H9 (cell line): ENCODE data around the gene SLC25A22. TPM values are rescaled to one million over a fixed set of nuclear protein-coding genes. Genes with fewer than 3 reads are reported as not detected.

Experiments
- DNase-seq: peaks from one replicate; pipeline ENCODE4 v3.0.0-alpha.2; 2017
- H2AFZ ChIP-seq: one replicate; pipeline ENCODE4 v1.6.1; 2013; ENCODE audit warnings: mild to moderate bottlenecking, low read length, control low read depth, moderate library complexity
- H2AK5ac ChIP-seq: 2 replicates; pipeline ENCODE4 v1.6.1; 2013; ENCODE audit warnings: low read length, control low read depth, mixed read lengths; ENCODE audit not compliant: insufficient read length
- H2BK120ac ChIP-seq: one replicate; pipeline ENCODE4 v1.6.1; 2013; ENCODE audit warnings: low read depth, mild to moderate bottlenecking, low read length, control low read depth, inconsistent platforms; ENCODE audit not compliant: poor library complexity, severe bottlenecking
- H2BK12ac ChIP-seq: 2 replicates; pipeline ENCODE4 v1.6.1; 2013; ENCODE audit warnings: low read length, control low read depth, mixed read lengths, low read depth; ENCODE audit not compliant: insufficient read length
- H2BK15ac ChIP-seq: 2 replicates; pipeline ENCODE4 v1.6.1; 2013; ENCODE audit warnings: low read depth, low read length, control low read depth
- H2BK20ac ChIP-seq: one replicate; pipeline ENCODE4 v1.6.1; 2013; ENCODE audit warnings: low read depth, mild to moderate bottlenecking, low read length, control low read depth, inconsistent platforms; ENCODE audit not compliant: poor library complexity, severe bottlenecking
- H2BK5ac ChIP-seq: 2 replicates; pipeline ENCODE4 v1.6.1; 2013; ENCODE audit warnings: low read length, control low read depth, mixed read lengths; ENCODE audit not compliant: insufficient read length
- H3K14ac ChIP-seq: 2 replicates; pipeline ENCODE4 v1.6.1; 2013; ENCODE audit warnings: low read length, control low read depth; ENCODE audit not compliant: insufficient read depth
- H3K18ac ChIP-seq: 2 replicates; pipeline ENCODE4 v1.6.1; 2013; ENCODE audit warnings: low read depth, mild to moderate bottlenecking, mixed read lengths, low read length, control low read depth; ENCODE audit not compliant: insufficient read length
- H3K23ac ChIP-seq: 2 replicates; pipeline ENCODE4 v1.6.1; 2013; ENCODE audit warnings: low read length, control low read depth, mixed read lengths, low read depth; ENCODE audit not compliant: insufficient read length
- H3K23me2 ChIP-seq: 2 replicates; pipeline ENCODE4 v1.6.1; 2013; ENCODE audit warnings: low read depth, mild to moderate bottlenecking, mixed read lengths, low read length, control low read depth; ENCODE audit not compliant: insufficient read length, poor library complexity, severe bottlenecking
- H3K27ac ChIP-seq: 2 replicates; pipeline ENCODE4 v1.5.1; 2013; ENCODE audit warnings: low read length, control low read depth, mixed read lengths, low read depth; ENCODE audit not compliant: insufficient read length
- H3K27me3 ChIP-seq: 2 replicates; pipeline ENCODE4 v1.6.1; 2013; ENCODE audit warnings: low read length, control low read depth, inconsistent platforms; ENCODE audit not compliant: insufficient read depth
- H3K4ac ChIP-seq: 2 replicates; pipeline ENCODE4 v1.6.1; 2013; ENCODE audit warnings: low read depth, mild to moderate bottlenecking, control low read depth, inconsistent platforms, low read length, moderate library complexity
- H3K4me1 ChIP-seq: 2 replicates; pipeline ENCODE4 v1.6.1; 2013; ENCODE audit warnings: low read length, control low read depth, inconsistent platforms; ENCODE audit not compliant: insufficient read depth
- H3K4me2 ChIP-seq: 2 replicates; pipeline ENCODE4 v1.6.1; 2013; ENCODE audit warnings: low read length, control low read depth, mixed read lengths; ENCODE audit not compliant: insufficient read length, insufficient read depth
- H3K56ac ChIP-seq: 2 replicates; pipeline ENCODE4 v1.6.1; 2013; ENCODE audit warnings: low read depth, mild to moderate bottlenecking, mixed read lengths, low read length, control low read depth; ENCODE audit not compliant: insufficient read length
- H3K79me1 ChIP-seq: 2 replicates; pipeline ENCODE4 v1.6.1; 2013; ENCODE audit warnings: low read depth, mild to moderate bottlenecking, moderate library complexity, low read length, control low read depth, inconsistent platforms; ENCODE audit not compliant: insufficient read depth, poor library complexity, severe bottlenecking
- H3K79me2 ChIP-seq: 2 replicates; pipeline ENCODE4 v1.6.1; 2013; ENCODE audit warnings: low read length, control low read depth, inconsistent platforms; ENCODE audit not compliant: insufficient read depth
- H3K9ac ChIP-seq: 2 replicates; pipeline ENCODE4 v1.6.1; 2013; ENCODE audit warnings: low read length, control low read depth, mixed read lengths; ENCODE audit not compliant: insufficient read length; ENCODE audit errors: extremely low read depth
- H3K9me3 ChIP-seq: one replicate; pipeline ENCODE4 v1.6.1; 2013; ENCODE audit warnings: low read depth, low read length, inconsistent platforms; ENCODE audit not compliant: control insufficient read depth
- H3T11ph ChIP-seq: one replicate; pipeline ENCODE4 v1.6.1; 2013; ENCODE audit warnings: mild to moderate bottlenecking, low read length, control low read depth, inconsistent platforms
- H4K20me1 ChIP-seq: one replicate; pipeline ENCODE4 v1.6.1; 2013; ENCODE audit not compliant: control insufficient read depth, insufficient read length, insufficient read depth
- H4K5ac ChIP-seq: 2 replicates; pipeline ENCODE4 v1.6.1; 2013; ENCODE audit warnings: low read depth, mild to moderate bottlenecking, mixed read lengths, low read length, control low read depth; ENCODE audit not compliant: insufficient read length
- H4K8ac ChIP-seq: replicated peaks from 2 replicates; pipeline ENCODE4 v1.6.1; 2013; ENCODE audit warnings: low read length, control low read depth, mixed read lengths, low read depth; ENCODE audit not compliant: insufficient read length
- H4K91ac ChIP-seq: 2 replicates; pipeline ENCODE4 v1.6.1; 2013; ENCODE audit warnings: low read depth, mild to moderate bottlenecking, moderate library complexity, mixed read lengths, low read length, control low read depth; ENCODE audit not compliant: insufficient read length
- H3K27ac Mint-ChIP-seq, 3 experiments: 2 replicates in 2 of 3; 3 replicates in 1 of 3; pipeline ENCODE4 v1.8.0; 2020 to 2021; ENCODE audit warnings: mixed read lengths in 3 of 3, mild to moderate bottlenecking in 1 of 3, moderate library complexity in 1 of 3
- H3K27me3 Mint-ChIP-seq: 2 replicates; pipeline ENCODE4 v1.8.0; 2021; ENCODE audit warnings: low read depth, mild to moderate bottlenecking, moderate library complexity, mixed read lengths
- H3K36me3 Mint-ChIP-seq, 3 experiments: 2 replicates in 2 of 3; 3 replicates in 1 of 3; pipeline ENCODE4 v1.8.0; 2020 to 2021; ENCODE audit warnings: low read depth in 3 of 3, mixed read lengths in 3 of 3; ENCODE audit not compliant: insufficient read depth in 1 of 3
- H3K4me1 Mint-ChIP-seq, 2 experiments: 2 replicates each; pipeline ENCODE4 v1.8.0; 2020; ENCODE audit warnings: mixed read lengths in 2 of 2
- H3K4me3 Mint-ChIP-seq, 2 experiments: 2 replicates in 1 of 2; 3 replicates in 1 of 2; pipeline ENCODE4 v1.8.0; 2020 to 2021; ENCODE audit warnings: mild to moderate bottlenecking in 2 of 2, mixed read lengths in 2 of 2, moderate library complexity in 1 of 2
- H3K9me3 Mint-ChIP-seq, 2 experiments: 2 replicates in 1 of 2; 3 replicates in 1 of 2; pipeline ENCODE4 v1.8.0; 2020; ENCODE audit warnings: mild to moderate bottlenecking in 2 of 2, mixed read lengths in 2 of 2, moderate library complexity in 1 of 2
- WGBS: extraction: QIAGEN DNeasy Blood & Tissue Kit; methylation state at CpG from one replicate; pipeline ENCODE4 v1.1.7; 2013; ENCODE audit warnings: missing lambda C conversion rate, low lambda C conversion rate, mixed read lengths; ENCODE audit not compliant: insufficient read length; ENCODE audit errors: extremely low coverage; 5-methylcytosine and 5-hydroxymethylcytosine counted together
- total RNA-seq: library from RNA; stranded (reverse); gene quantifications from 2 replicates; pipeline ENCODE4 v1.2.1, GENCODE V29; 2021
- TF ChIP-seq, protein P1 (sequence below): fragments of 200-600 bp; sonication (generic); conservative IDR thresholded peaks from 3 replicates; pipeline ENCODE4 v1.8.0; 2021; ENCODE audit warnings: antibody characterized with exemption, mild to moderate bottlenecking

Gene SLC25A22
- total RNA-seq, 1 experiment from 2014 or later: 51.9 TPM

DNA sequence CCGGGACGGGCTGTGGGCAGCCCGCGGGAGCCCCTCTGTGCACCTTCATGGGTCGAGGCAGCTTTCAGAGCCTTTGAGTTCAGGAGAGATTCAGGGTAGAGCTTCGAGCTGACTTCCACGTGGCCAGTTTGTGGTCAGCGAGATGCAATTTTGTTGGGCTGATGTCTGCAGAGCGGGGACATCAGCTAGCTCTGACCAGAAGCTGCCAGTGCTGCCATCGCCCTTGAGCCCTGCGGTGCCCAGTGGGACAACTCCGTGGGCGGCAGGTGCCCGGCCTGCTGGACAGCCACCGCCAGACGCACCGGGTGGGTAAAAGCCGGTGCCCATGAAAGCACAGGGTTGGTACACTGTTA is 50.1 kb downstream of the SLC25A22 start:
- Histone ChIP-seq H3K4me1 (no peaks in the 10 kb centered on the region; the same call in 1 of the 2 replicates), H3K4ac (no peak overlapping the region; the same call in 1 of the 2 replicates), H3K4me2 (peak overlapping the region; percentile 98), H4K91ac (peak overlapping the region; percentile 28), H3K9ac (peak overlapping the region; percentile 92), H4K8ac (no peak overlapping the region), H3K14ac (peak overlapping the region; percentile 95), H3K56ac (no peak overlapping the region), H3T11ph (no peak overlapping the region), H2AK5ac (no peak overlapping the region), H4K20me1 (no peaks in the 10 kb centered on the region), H2BK120ac (no peak overlapping the region), H2BK5ac (no peak overlapping the region), H3K27me3 (no peaks in the 10 kb centered on the region), H2BK12ac (no peak overlapping the region), H3K79me2 (peaks cover 42% of the 10 kb centered on the region), H3K18ac (peak overlapping the region; percentile 32), H3K79me1 (peaks cover 12% of the 10 kb centered on the region), H3K27ac (no peak overlapping the region), H2BK20ac (no peak overlapping the region), H3K9me3 (no peaks in the 10 kb centered on the region), H2AFZ (no peak overlapping the region), H3K23ac (no peak overlapping the region), H4K5ac (no peak overlapping the region), H3K23me2 (peaks cover 10% of the 10 kb centered on the region), H2BK15ac (no peak overlapping the region; the same call in 1 of the 2 replicates)
- Mint-ChIP-seq H3K4me3 (peak overlapping the region; percentile 83 to 88), H3K4me1 (peaks cover 24 to 37% of the 10 kb centered on the region in 2 experiments), H3K9me3 (no peaks in the 10 kb centered on the region), H3K27ac (peak overlapping the region in 1 of 3 experiments; percentile 81; a peak in 2 of 7 replicates), H3K27me3 (no peaks in the 10 kb centered on the region), H3K36me3 (peaks cover 8 to 24% (median 16%) of the 10 kb centered on the region in 3 experiments)
- no peak for DNase-seq
- TF ChIP-seq, protein P1, sequence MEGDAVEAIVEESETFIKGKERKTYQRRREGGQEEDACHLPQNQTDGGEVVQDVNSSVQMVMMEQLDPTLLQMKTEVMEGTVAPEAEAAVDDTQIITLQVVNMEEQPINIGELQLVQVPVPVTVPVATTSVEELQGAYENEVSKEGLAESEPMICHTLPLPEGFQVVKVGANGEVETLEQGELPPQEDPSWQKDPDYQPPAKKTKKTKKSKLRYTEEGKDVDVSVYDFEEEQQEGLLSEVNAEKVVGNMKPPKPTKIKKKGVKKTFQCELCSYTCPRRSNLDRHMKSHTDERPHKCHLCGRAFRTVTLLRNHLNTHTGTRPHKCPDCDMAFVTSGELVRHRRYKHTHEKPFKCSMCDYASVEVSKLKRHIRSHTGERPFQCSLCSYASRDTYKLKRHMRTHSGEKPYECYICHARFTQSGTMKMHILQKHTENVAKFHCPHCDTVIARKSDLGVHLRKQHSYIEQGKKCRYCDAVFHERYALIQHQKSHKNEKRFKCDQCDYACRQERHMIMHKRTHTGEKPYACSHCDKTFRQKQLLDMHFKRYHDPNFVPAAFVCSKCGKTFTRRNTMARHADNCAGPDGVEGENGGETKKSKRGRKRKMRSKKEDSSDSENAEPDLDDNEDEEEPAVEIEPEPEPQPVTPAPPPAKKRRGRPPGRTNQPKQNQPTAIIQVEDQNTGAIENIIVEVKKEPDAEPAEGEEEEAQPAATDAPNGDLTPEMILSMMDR: no peak
- no CpG with 5 or more reads among the region's 18 CpGs for WGBS
